PFSK-1 (cell line): ENCODE results near the gene AK8.

ENCODE experiments used
- FOXP2 ChIP-seq: optimal IDR thresholded peaks from 2 replicates; pipeline ENCODE3; 2011; ENCODE audit warnings: borderline replicate concordance, control low read depth, inconsistent platforms; ENCODE audit not compliant: insufficient read depth; ENCODE audit errors: extremely low read length, extremely low read depth
- POLR2AphosphoS5 ChIP-seq: IDR thresholded peaks from 2 replicates; pipeline ENCODE4 v1.6.1; 2012; ENCODE audit warnings: low read depth, mild to moderate bottlenecking, control low read depth, low read length, moderate library complexity
- SIN3A ChIP-seq: IDR thresholded peaks from 2 replicates; pipeline ENCODE4 v1.6.1; 2012; ENCODE audit warnings: mild to moderate bottlenecking, low read length, moderate library complexity, borderline replicate concordance; ENCODE audit not compliant: insufficient read depth
- TAF1 ChIP-seq: IDR thresholded peaks from 2 replicates; pipeline ENCODE4 v1.6.1; 2012; ENCODE audit warnings: low read length, control low read depth, borderline replicate concordance; ENCODE audit not compliant: insufficient read depth
- TF ChIP-seq, protein P1 (sequence below), 2 experiments: IDR thresholded peaks; 2 replicates each; pipeline versions ENCODE4 v1.6.1 to v1.8.0; 2011 to 2012; ENCODE audit warnings: low read depth in 2 of 2, low read length in 2 of 2, control low read depth in 1 of 2, inconsistent platforms in 1 of 2, mild to moderate bottlenecking in 1 of 2, moderate library complexity in 1 of 2; ENCODE audit not compliant: insufficient read depth in 1 of 2

AK8 gene

GRCh38 chr9:132896906-132897305, 18.8 kb upstream of the AK8 start:
- TF ChIP-seq, protein P1, sequence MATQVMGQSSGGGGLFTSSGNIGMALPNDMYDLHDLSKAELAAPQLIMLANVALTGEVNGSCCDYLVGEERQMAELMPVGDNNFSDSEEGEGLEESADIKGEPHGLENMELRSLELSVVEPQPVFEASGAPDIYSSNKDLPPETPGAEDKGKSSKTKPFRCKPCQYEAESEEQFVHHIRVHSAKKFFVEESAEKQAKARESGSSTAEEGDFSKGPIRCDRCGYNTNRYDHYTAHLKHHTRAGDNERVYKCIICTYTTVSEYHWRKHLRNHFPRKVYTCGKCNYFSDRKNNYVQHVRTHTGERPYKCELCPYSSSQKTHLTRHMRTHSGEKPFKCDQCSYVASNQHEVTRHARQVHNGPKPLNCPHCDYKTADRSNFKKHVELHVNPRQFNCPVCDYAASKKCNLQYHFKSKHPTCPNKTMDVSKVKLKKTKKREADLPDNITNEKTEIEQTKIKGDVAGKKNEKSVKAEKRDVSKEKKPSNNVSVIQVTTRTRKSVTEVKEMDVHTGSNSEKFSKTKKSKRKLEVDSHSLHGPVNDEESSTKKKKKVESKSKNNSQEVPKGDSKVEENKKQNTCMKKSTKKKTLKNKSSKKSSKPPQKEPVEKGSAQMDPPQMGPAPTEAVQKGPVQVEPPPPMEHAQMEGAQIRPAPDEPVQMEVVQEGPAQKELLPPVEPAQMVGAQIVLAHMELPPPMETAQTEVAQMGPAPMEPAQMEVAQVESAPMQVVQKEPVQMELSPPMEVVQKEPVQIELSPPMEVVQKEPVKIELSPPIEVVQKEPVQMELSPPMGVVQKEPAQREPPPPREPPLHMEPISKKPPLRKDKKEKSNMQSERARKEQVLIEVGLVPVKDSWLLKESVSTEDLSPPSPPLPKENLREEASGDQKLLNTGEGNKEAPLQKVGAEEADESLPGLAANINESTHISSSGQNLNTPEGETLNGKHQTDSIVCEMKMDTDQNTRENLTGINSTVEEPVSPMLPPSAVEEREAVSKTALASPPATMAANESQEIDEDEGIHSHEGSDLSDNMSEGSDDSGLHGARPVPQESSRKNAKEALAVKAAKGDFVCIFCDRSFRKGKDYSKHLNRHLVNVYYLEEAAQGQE (IDR thresholded peaks at IDR 0.05; ENCODE audit: insufficient read depth in 1 of 2, low read depth in 2 of 2, low read length in 2 of 2), result no peak
- TF ChIP-seq SIN3A (no peak), POLR2AphosphoS5 (no peak), FOXP2 (no peak), TAF1 (no peak)

GRCh38 chr9:132896264-132896663, 18.2 kb upstream of the AK8 start:
- TF ChIP-seq FOXP2, result no peak
- TF ChIP-seq TAF1, result no peak
- TF ChIP-seq SIN3A, result no peak
- TF ChIP-seq, protein P1 (IDR thresholded peaks at IDR 0.05; ENCODE audit: insufficient read depth in 1 of 2, low read depth in 2 of 2, low read length in 2 of 2), result no peak
- TF ChIP-seq POLR2AphosphoS5, result no peak

DNA sequence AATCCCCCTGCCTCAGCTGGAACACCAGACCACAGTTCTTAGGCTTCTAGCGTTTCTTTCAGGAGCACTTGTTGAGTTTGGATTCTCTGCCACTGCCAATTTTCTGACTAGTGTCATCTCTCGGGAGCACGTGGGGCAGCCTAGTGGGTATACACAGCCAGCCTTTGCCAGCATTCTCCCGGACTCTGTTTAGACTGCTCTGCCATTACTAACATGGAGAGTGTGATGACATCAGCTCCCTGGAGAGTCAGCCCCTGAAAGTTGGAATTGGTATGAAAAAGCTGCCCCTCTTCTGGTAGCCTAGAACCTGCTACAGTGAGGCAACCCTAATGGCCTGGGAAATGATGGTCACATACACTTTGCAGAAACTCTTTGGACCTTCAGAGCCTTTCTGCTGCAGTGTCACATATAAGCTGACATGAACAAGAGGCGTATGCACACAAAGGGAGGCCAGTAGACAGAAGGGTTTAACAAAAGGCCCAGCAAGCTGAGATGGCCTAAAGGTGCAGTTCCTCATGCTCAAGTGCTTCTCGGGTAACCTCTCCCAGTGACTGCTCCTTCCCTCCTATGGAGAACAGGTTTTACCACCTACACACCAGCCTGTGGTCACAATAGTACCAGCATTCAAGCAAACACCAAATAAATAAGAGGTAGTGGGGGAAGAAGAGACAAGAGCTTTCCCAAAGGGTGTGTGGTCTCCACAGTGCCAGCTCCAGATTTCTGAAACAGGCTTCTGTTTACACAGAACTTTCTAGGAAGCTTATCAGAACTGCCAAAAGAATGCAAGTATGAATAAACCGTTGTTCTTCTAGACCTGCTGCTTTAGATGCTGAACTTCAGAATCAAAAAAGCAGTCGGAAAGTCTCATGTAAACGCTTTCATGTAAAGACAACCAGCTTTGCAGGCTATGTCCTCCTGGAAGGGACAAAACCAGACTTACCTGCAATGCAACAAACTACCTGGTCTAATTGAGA, 17.1 kb upstream of the AK8 start:
- TF ChIP-seq, protein P1 (IDR thresholded peaks at IDR 0.05; ENCODE audit: insufficient read depth in 1 of 2, low read depth in 2 of 2, low read length in 2 of 2), result no peak
- TF ChIP-seq SIN3A (no peak), FOXP2 (no peak), TAF1 (no peak), POLR2AphosphoS5 (no peak)

- no peak for TF ChIP-seq FOXP2
- TF ChIP-seq POLR2AphosphoS5, result no peak
- TF ChIP-seq TAF1, result no peak
- TF ChIP-seq SIN3A, result no peak
Observed at GRCh38 chr9:132894346-132894745, 16.3 kb upstream of the AK8 start.

DNA sequence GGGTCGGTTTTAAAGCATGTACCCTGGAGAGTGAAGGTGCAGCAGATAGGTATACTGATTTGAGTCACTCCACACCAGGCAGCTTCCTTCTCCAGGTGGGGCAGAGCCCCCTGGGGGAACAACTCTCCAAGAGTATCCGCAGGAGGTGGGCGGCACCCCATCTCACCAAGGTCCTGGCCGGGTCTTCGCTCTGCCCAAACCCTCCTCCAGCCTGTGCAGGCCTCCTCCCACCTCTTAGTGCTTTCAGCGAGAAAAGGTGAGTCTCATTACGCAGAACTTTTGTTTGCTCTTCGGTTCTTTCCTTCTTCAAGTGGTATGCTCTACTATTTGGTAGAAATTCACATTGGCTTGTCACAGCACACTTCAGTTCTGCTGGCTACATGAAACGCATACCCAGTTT, 14.3 kb upstream of the AK8 start:
- TF ChIP-seq TAF1 (no peak), FOXP2 (no peak), POLR2AphosphoS5 (no peak), SIN3A (no peak)
- TF ChIP-seq, protein P1 (IDR thresholded peaks at IDR 0.05; ENCODE audit: insufficient read depth in 1 of 2, low read depth in 2 of 2, low read length in 2 of 2), result no peak
